T47D (cell line): ENCODE data around the gene PDZK1IP1.

Source experiments
- DNase-seq, 2 experiments: peaks; one replicate each; pipeline versions ENCODE4 v3.0.0 to v3.0.0-alpha.2; 2011 to 2012; ENCODE audit warnings: low read depth in 1 of 2, low spot score in 1 of 2
- JUND ChIP-seq: IDR thresholded peaks from 2 replicates; pipeline ENCODE4 v1.6.1; 2012; ENCODE audit warnings: low read depth
- in situ Hi-C: cut with HindIII; loops from 2 replicates; pipeline ENCODE4 v1.10.0; 2016; ENCODE audit warnings: low sequenced_read_pairs, low pct_unique_long_range_greater_than_20kb

PDZK1IP1 gene, protein sequence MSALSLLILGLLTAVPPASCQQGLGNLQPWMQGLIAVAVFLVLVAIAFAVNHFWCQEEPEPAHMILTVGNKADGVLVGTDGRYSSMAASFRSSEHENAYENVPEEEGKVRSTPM

DNA sequence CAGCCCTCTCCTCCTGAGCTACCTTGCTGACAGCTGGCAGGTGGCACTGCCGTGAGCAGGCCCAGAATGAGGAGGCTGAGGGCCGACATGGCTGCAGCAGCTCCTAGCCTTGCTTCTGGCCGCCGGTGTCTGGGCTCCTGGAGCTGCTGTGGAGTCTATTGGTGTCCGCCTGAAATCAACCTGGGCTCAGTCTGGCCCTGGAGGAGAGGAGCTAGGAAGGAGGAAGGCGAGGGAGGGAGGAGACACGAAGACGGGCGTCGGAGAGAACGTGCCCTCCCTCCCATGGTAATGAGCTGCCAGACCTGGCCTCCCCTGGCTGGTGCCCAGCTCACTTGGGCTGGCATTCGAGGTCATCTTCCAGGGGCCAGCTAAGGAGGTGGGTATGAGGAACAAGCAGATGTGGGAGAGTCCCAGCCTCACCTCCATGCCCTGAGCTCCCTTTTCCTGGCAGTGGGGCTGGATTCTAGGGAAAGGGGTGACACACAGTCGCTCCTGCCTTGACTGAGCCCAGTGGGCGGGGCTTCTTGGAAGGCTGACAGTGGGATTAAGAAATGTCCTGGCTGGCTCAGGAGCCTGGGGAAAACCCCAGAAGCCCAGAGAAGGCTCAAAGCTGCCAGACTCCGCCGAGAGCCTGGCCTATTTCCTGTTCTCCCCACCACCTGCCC lies at the start of gene PDZK1IP1:
TSS of gene PDZK1IP1 (minus strand) at position 193 of the 665 bp plus-strand sequence. CDS start at position 89, 104 bp downstream.
- no peak for TF ChIP-seq JUND
- in situ Hi-C loops, result no loop called here
- no peak for DNase-seq

GRCh38 chr1:47238935-47239592 lies 49.2 kb upstream of the PDZK1IP1 start:
- in situ Hi-C loops, result no loop called here
- no peak for DNase-seq
- no peak for TF ChIP-seq JUND

- no peak for TF ChIP-seq JUND
- no peak for DNase-seq
- in situ Hi-C loops, result no loop called here
Measured at GRCh38 chr1:47235806-47236205, 46.0 kb upstream of the PDZK1IP1 start.

- no peak for DNase-seq
- in situ Hi-C loops, result no loop called here
- TF ChIP-seq JUND, result no peak
Measured at GRCh38 chr1:47235241-47235681, 45.4 kb upstream of the PDZK1IP1 start.

- DNase-seq, result no peak
- TF ChIP-seq JUND, result no peak
- in situ Hi-C loops, result no loop called here
Measured at GRCh38 chr1:47233186-47233585, 43.4 kb upstream of the PDZK1IP1 start.

DNA sequence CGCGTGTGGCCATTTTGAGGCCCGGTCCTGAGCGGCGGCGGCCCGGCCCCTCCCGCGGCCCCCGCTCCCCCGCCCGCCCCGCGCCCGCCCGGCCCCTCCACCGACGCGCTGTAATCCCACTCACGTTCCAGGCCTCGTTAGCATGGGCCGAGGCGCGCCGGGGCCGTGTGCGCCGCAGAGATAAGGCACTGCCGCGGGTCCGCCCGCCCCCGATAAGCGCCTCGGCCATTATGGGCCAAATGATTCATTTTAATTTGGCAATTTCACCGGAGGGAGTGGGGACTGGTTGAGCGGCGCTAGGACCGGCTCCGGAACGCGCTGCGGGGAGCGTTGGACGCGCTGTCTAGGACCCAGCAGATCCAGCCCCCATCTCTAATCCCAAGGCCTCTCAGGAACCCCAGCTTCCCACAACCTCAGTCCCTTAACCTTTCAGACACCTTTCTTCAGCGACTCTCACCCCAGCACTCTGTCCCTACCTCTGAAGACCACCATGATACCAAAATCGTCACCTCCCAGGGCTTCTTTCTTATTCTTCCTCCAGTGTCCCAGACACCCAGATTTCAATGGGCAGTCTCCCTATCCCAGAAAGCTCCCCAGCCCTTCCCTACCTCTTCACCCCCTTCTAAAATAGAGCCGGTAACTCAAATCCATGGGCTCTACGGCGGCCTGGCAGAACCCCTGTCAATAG lies 42.5 kb upstream of the PDZK1IP1 start, which contains the start of gene TAL1:
TSS of gene TAL1 (minus strand) at position 39 of the 688 bp plus-strand sequence. CDS start 6,337 bp downstream, outside the sequence.
- no peak for DNase-seq
- in situ Hi-C loops, result no loop called here
- TF ChIP-seq JUND, result no peak

- TF ChIP-seq JUND, result no peak
- in situ Hi-C loops, result no loop called here
- no peak for DNase-seq
Measured at GRCh38 chr1:47231301-47232186, 41.7 kb upstream of the PDZK1IP1 start.

DNA sequence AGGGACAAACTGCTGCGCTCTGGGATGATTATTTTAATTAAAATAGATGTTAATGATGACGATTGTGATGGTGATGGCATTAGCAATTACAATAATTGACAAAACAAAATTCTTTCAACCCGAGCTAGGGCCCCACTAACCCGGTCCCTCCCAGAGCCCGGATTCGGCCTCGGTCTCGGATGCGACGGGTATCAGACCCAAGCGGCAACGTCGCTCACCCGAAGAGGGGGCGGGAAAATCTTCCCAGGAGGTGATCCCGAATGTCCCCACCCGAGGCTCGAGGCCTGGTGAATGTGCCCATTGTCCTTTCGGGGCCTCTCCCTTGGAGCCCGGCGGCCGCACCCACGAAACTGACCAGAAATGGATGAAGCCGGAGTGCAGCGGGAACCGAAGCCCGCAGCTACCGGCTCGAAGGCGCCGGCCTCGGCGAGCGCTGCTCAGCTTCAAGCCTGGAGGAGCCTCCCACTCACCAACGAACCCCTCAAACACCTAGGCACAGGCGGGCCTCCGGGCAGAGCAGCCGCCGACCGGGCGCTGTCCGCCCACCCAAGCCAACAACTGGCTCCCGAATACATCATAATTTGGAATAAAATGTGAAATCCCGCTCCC lies 41.0 kb upstream of the PDZK1IP1 start:
- in situ Hi-C loops, result no loop called here
- DNase-seq, result no peak
- TF ChIP-seq JUND, result no peak

GRCh38 chr1:47229886-47230691 lies 40.3 kb upstream of the PDZK1IP1 start:
- TF ChIP-seq JUND, result no peak
- in situ Hi-C loops, result no loop called here
- no peak for DNase-seq

DNA sequence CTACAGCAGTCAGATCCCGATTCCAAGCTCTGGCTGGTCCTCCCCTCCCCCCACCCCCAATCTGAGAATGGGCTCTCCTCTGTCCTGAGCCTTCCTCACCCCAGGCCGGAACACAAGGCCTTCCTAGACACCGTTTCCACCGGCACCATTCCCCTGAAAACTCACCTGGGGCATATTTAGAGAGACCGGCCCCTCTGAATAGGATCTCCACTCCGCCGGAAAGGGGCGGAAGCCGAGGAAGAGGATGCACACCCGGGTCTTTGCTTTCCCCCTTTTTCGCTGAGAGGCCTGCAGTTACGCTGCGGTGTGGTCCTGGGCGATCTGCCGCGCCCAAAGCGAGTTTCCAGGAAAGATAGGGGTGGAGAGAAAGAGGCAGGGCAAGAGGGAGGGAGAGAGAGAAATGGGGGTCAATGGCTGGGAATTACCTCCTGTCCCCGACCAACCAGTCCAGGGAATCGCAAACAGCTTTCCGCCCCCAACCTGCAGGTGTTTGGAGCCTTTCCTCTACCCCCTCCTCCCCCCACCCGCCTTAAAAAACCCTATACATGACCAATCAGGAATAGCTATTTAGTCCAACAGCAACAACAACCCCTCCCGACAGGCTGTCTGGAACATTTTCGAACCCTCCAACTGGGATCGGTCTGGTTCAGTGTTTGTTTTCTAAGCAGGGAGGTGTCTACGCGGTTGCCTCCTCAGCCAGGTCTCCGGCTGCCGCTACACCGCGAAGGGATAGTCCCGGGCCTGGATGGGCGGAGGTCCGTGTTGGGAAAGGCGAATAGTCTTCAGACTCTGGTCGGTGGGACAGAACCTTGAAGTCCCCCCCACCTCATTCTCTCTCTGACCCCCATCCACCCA lies 39.4 kb upstream of the PDZK1IP1 start:
- no peak for DNase-seq
- in situ Hi-C loops, result no loop called here
- no peak for TF ChIP-seq JUND

GRCh38 chr1:47228644-47229030 lies 38.8 kb upstream of the PDZK1IP1 start:
- in situ Hi-C loops, result no loop called here
- no peak for TF ChIP-seq JUND
- no peak for DNase-seq
